Ishikawa (cell line): ENCODE measurements around the gene SNAP29.

Source experiments
- CEBPB ChIP-seq: IDR thresholded peaks from 2 replicates; pipeline ENCODE4 v1.6.1; 2012
- EP300 ChIP-seq: IDR thresholded peaks from 2 replicates; pipeline ENCODE4 v1.6.1; 2012; ENCODE audit warnings: borderline replicate concordance
- MAX ChIP-seq: IDR thresholded peaks from 2 replicates; pipeline ENCODE4 v1.6.1; 2012
- NFIC ChIP-seq: IDR thresholded peaks from 2 replicates; pipeline ENCODE4 v1.6.1; 2012
- REST ChIP-seq: IDR thresholded peaks from 2 replicates; pipeline ENCODE4 v1.6.1; 2012; ENCODE audit warnings: low read depth, mild to moderate bottlenecking
- TAF1 ChIP-seq: IDR thresholded peaks from 2 replicates; pipeline ENCODE4 v1.6.1; 2012; ENCODE audit warnings: low read depth, mild to moderate bottlenecking
- USF1 ChIP-seq: IDR thresholded peaks from 2 replicates; pipeline ENCODE4 v1.6.1; 2012
- YY1 ChIP-seq: IDR thresholded peaks from 2 replicates; pipeline ENCODE4 v1.6.1; 2012; ENCODE audit warnings: low read depth
- ZBTB7A ChIP-seq: IDR thresholded peaks from 2 replicates; pipeline ENCODE4 v1.6.1; 2012; ENCODE audit warnings: low read depth

GRCh38 chr22:20918663-20919218 lies 59.9 kb downstream of the SNAP29 start:
- TF ChIP-seq USF1 (no peak), YY1 (no peak), ZBTB7A (no peak), TAF1 (no peak), MAX (no peak), REST (no peak), EP300 (no peak), NFIC (no peak), CEBPB (no peak)
